GM19238 (cell line): ENCODE measurements around the gene CKLF.
"Not testable (repeated sequence)": the region's sequence is repeated elsewhere in the genome, so short reads cannot be mapped to it uniquely, and the experiment has no call there.

Experiments used
- DNase-seq: peaks from one replicate; pipeline ENCODE4 v3.0.0; 2011; ENCODE audit warnings: low spot score; ENCODE audit not compliant: insufficient read length

Gene CKLF

GRCh38 chr16:66568355-66568754 lies 16.0 kb downstream of the CKLF start:
- DNase-seq = no peak

- DNase-seq = no peak
Measured at GRCh38 chr16:66569131-66569530, 16.8 kb downstream of the CKLF start.

- no peak for DNase-seq
Measured at GRCh38 chr16:66569827-66570405, 17.5 kb downstream of the CKLF start.

- DNase-seq = no peak
Measured at GRCh38 chr16:66572356-66572755, 20.0 kb downstream of the CKLF start.

GRCh38 chr16:66574081-66574480 lies 21.7 kb downstream of the CKLF start:
- DNase-seq = no peak

- DNase-seq = no peak
Measured at GRCh38 chr16:66574531-66574930, 22.2 kb downstream of the CKLF start.

GRCh38 chr16:66575060-66575459 lies 22.7 kb downstream of the CKLF start:
- DNase-seq = no peak

- no peak for DNase-seq
Measured at GRCh38 chr16:66576296-66576695, 23.9 kb downstream of the CKLF start.

GRCh38 chr16:66578651-66579531 lies 26.5 kb downstream of the CKLF start, which contains the start of gene CMTM2:
Gene CMTM2 (plus strand): TSS chr16:66579463. CDS start chr16:66579608, 145 bp downstream.
- DNase-seq = no peak

- no peak for DNase-seq
Measured at GRCh38 chr16:66580605-66581209, 28.3 kb downstream of the CKLF start.

GRCh38 chr16:66581246-66581952 lies 29.0 kb downstream of the CKLF start:
- no peak for DNase-seq

GRCh38 chr16:66585481-66586239 lies 33.3 kb downstream of the CKLF start:
- DNase-seq = no peak

- no peak for DNase-seq
Measured at GRCh38 chr16:66587881-66588600, 35.7 kb downstream of the CKLF start.

GRCh38 chr16:66588981-66589713 lies 36.8 kb downstream of the CKLF start:
- no peak for DNase-seq

GRCh38 chr16:66590322-66590721 lies 37.9 kb downstream of the CKLF start:
- no peak for DNase-seq

GRCh38 chr16:66591018-66591417 lies 38.6 kb downstream of the CKLF start:
- DNase-seq = no peak

GRCh38 chr16:66592241-66592640 lies 39.9 kb downstream of the CKLF start:
- no peak for DNase-seq

- no peak for DNase-seq
Measured at GRCh38 chr16:66592814-66593213, 40.4 kb downstream of the CKLF start.

- no peak for DNase-seq
Measured at GRCh38 chr16:66594739-66595138, 42.4 kb downstream of the CKLF start.

- DNase-seq = not testable (repeated sequence)
Measured at GRCh38 chr16:66596559-66596958, 44.2 kb downstream of the CKLF start.
